ENCODE data around the gene MDP1.

MDP1 gene

GRCh38 chr14:24165785-24166184 is 50.1 kb downstream of the MDP1 start:
- DNase-seq: no peak
- no peak for TF ChIP-seq GATA1 (IDR thresholded peaks at IDR 0.05; ENCODE audit: low read depth, low read length)
- TF ChIP-seq POLR2A (IDR thresholded peaks at IDR 0.05; ENCODE audit: low read length): no peak

GRCh38 chr14:24164518-24164991 is 51.3 kb downstream of the MDP1 start:
- TF ChIP-seq GATA1 (IDR thresholded peaks at IDR 0.05; ENCODE audit: low read depth, low read length) (no peak), POLR2A (IDR thresholded peaks at IDR 0.05; ENCODE audit: low read length) (no peak)
- no peak for DNase-seq

Measured in erythroblast (primary cell).